GM12873 (cell line): ENCODE results near the gene UFSP2.

ENCODE experiments used
- CTCF ChIP-seq: IDR thresholded peaks from 2 replicates; pipeline ENCODE4 v1.5.1; 2012; ENCODE audit warnings: low read depth, mild to moderate bottlenecking, moderate library complexity, low read length, control low read depth; ENCODE audit not compliant: insufficient read depth; ENCODE audit errors: missing control alignments

The UFSP2 gene

DNA sequence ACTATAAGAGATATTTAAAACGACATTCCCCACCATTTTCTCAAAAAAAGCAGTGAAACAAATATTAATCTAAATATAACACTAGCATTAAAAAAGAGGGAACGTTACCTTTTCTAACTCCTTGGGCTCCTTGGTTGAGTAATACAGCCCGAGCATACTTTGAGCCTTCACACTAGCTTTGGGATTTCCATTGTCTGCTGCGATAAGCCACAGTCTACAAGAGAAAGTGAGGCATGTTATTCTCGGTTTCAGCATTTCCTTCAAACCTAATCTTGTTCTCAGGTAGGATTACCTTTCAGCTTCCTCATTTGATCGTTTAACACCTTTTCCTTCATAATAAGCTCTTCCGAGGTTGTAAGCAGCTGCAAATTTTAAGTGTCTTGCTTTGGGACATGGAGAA lies 51.7 kb downstream of the UFSP2 start:
- no peak for TF ChIP-seq CTCF

GRCh38 chr4:185371702-185372101 lies 54.1 kb downstream of the UFSP2 start:
- no peak for TF ChIP-seq CTCF

DNA sequence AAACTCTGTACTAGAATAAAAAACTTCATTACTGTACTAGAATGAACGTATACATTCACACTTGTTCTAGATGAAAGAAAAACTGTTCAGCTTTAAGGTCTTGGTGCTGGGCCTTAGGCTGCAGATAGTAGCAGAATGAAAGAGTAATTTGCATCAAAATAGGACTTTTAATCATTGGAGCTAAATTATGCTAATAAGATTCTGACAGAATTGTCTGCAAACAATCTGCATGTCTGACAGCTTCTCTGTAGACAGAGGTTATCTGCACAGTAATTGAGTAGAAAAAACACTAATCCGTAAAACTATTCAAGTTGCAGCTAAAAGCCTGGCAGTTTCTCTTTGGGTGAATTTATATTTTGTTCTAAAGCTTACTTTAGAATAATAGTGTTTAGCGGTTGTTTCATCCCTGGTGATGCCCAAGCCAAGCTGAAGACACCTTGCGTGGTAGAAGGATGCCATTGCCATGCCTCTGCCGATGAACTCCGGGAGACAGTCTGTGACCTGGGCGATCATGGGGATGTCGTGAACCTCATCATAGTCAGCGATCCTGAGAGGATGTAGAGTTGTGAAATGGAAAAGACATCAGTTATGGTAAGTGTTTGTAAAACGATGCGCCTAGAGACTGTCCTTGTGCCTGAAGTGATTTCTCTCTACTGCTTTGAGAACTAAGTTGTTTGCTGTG lies 55.4 kb downstream of the UFSP2 start:
- TF ChIP-seq CTCF: no peak

DNA sequence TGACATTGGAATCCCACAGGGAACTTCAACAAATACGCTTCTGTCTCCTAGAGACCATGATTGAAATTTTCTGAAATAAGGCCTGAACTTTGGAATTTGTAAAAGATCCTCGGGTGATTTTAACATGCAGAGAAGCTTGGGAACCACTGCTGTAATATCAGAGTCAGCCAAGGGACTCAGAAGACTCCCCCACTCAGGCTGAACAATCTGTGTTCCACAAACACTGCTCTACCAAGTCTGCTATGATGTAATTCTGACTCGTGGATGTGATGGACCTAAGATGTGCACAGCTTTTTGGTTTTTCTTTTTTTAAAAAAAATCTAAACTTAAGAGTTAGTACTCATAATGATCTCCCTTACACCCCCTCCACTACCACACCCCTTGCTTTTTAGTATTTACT lies 56.0 kb downstream of the UFSP2 start:
- no peak for TF ChIP-seq CTCF

GRCh38 chr4:185364886-185365285 lies 60.9 kb downstream of the UFSP2 start:
- no peak for TF ChIP-seq CTCF

- no peak for TF ChIP-seq CTCF
These were observed 62.5 kb downstream of the UFSP2 start for GRCh38 chr4:185363251-185363650.

DNA sequence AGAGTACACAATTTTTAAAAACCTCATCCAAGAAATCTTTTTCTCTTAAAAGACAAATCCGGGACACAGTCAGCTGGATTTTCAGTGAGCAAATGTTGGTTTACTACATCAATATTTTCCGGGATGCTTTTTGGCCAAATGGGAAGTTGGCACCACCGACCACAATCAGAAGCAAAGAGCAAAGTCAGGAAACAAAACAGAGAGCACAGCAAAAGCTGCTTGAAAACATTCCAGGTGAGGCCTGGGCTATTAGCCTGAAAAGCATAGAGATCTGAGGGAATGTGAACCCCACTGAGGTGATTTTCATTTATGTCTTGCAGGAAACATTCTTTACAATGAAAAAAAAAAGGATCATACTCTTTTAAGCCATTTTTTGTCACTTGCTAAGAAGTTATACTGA lies 63.9 kb downstream of the UFSP2 start:
- no peak for TF ChIP-seq CTCF
